SK-N-SH treated with all-trans-retinoic acid at 6 μM for 48 hours (cell line): ENCODE data around the gene PRR33.

Experiments
- ESRRG ChIP-seq: fragments of 250-450 bp; sonication (Bioruptor Pico); IDR thresholded peaks from 2 replicates; pipeline ENCODE4 v1.6.1; 2021; ENCODE audit warnings: mild to moderate bottlenecking
- OSR1 ChIP-seq: fragments of 250-450 bp; sonication (Bioruptor Pico); IDR thresholded peaks from 2 replicates; pipeline ENCODE4 v1.8.0; 2022; ENCODE audit warnings: moderate library complexity, mild to moderate bottlenecking, inconsistent platforms
- POU6F1 ChIP-seq: fragments of 250-450 bp; sonication (Bioruptor Pico); IDR thresholded peaks from 2 replicates; pipeline ENCODE4 v1.8.0; 2021; ENCODE audit warnings: low read depth, mild to moderate bottlenecking, moderate library complexity, borderline replicate concordance
- RARB ChIP-seq: fragments of 250-450 bp; sonication (Bioruptor Pico); IDR thresholded peaks from 2 replicates; pipeline ENCODE4 v1.8.0; 2021; ENCODE audit warnings: mild to moderate bottlenecking, moderate library complexity
- TSHZ2 ChIP-seq: fragments of 250-450 bp; sonication (Bioruptor Pico); IDR thresholded peaks from 2 replicates; pipeline ENCODE4 v1.5.0; 2020; ENCODE audit warnings: mild to moderate bottlenecking, moderate library complexity
- ZC3H10 ChIP-seq: fragments of 250-450 bp; sonication (Bioruptor Pico); IDR thresholded peaks from 2 replicates; pipeline ENCODE4 v1.5.1; 2021; ENCODE audit warnings: mild to moderate bottlenecking, moderate library complexity
- TF ChIP-seq, protein P1 (sequence below): fragments of 250-450 bp; sonication (Bioruptor Pico); IDR thresholded peaks from 2 replicates; pipeline ENCODE4 v1.8.0; 2020; ENCODE audit warnings: mild to moderate bottlenecking, moderate library complexity, borderline replicate concordance

- TF ChIP-seq, protein P1, sequence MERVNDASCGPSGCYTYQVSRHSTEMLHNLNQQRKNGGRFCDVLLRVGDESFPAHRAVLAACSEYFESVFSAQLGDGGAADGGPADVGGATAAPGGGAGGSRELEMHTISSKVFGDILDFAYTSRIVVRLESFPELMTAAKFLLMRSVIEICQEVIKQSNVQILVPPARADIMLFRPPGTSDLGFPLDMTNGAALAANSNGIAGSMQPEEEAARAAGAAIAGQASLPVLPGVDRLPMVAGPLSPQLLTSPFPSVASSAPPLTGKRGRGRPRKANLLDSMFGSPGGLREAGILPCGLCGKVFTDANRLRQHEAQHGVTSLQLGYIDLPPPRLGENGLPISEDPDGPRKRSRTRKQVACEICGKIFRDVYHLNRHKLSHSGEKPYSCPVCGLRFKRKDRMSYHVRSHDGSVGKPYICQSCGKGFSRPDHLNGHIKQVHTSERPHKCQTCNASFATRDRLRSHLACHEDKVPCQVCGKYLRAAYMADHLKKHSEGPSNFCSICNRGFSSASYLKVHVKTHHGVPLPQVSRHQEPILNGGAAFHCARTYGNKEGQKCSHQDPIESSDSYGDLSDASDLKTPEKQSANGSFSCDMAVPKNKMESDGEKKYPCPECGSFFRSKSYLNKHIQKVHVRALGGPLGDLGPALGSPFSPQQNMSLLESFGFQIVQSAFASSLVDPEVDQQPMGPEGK (CRISPR knock-in tag) = no peak
- TF ChIP-seq RARB (CRISPR knock-in tag) = no peak
- TF ChIP-seq POU6F1 = no peak
- TF ChIP-seq OSR1 = no peak
- no peak for TF ChIP-seq TSHZ2 (CRISPR knock-in tag)
- no peak for TF ChIP-seq ESRRG
- TF ChIP-seq ZC3H10 (CRISPR knock-in tag) = no peak
Observed at GRCh38 chr11:1859004-1859403, 32.7 kb downstream of the PRR33 start.
